Trophoblast cell (in vitro differentiated cells and primary cell): Measurements from ENCODE around the gene BCOR.

Source experiments
- DNase-seq, 2 donors: peaks; one replicate each; pipeline ENCODE4 v3.0.0-alpha.2; 2016
- H2AFZ ChIP-seq: 2 replicates; pipeline ENCODE4 v1.6.1; 2013; ENCODE audit warnings: low read length, moderate library complexity, mild to moderate bottlenecking; ENCODE audit not compliant: insufficient read depth, poor library complexity
- H2AK5ac ChIP-seq: 2 replicates; pipeline ENCODE4 v1.6.1; 2013; ENCODE audit warnings: mild to moderate bottlenecking, low read length
- H2BK120ac ChIP-seq: 2 replicates; pipeline ENCODE4 v1.6.1; 2013; ENCODE audit warnings: low read length, mild to moderate bottlenecking, moderate library complexity; ENCODE audit not compliant: insufficient read depth, poor library complexity
- H2BK12ac ChIP-seq: 2 replicates; pipeline ENCODE4 v1.6.1; 2013; ENCODE audit warnings: mild to moderate bottlenecking, low read length, moderate library complexity
- H2BK5ac ChIP-seq: 2 replicates; pipeline ENCODE4 v1.6.1; 2013; ENCODE audit warnings: low read length, low read depth, moderate library complexity, mild to moderate bottlenecking; ENCODE audit not compliant: poor library complexity
- H3K14ac ChIP-seq: 2 replicates; pipeline ENCODE4 v1.6.1; 2013; ENCODE audit warnings: mild to moderate bottlenecking, low read length
- H3K18ac ChIP-seq: 2 replicates; pipeline ENCODE4 v1.6.1; 2013; ENCODE audit warnings: mild to moderate bottlenecking, low read length
- H3K23ac ChIP-seq: 2 replicates; pipeline ENCODE4 v1.6.1; 2013; ENCODE audit warnings: low read length
- H3K27ac ChIP-seq: 2 replicates; pipeline ENCODE4 v1.5.1; 2013; ENCODE audit warnings: low read depth, mild to moderate bottlenecking, inconsistent platforms, low read length, moderate library complexity
- H3K27me3 ChIP-seq: 2 replicates; pipeline ENCODE4 v1.6.1; 2013; ENCODE audit warnings: inconsistent platforms, mild to moderate bottlenecking, low read length, moderate library complexity; ENCODE audit not compliant: insufficient read depth
- H3K36me3 ChIP-seq, 2 experiments: 1 replicate in 1 of 2; 2 replicates in 1 of 2; pipeline ENCODE4 v1.6.1; 2013; ENCODE audit warnings: low read length in 2 of 2, mild to moderate bottlenecking in 2 of 2, moderate library complexity in 1 of 2; ENCODE audit not compliant: insufficient read depth in 2 of 2, control insufficient read depth in 1 of 2
- H3K4ac ChIP-seq: 2 replicates; pipeline ENCODE4 v1.6.1; 2013; ENCODE audit warnings: low read depth, mild to moderate bottlenecking, low read length, moderate library complexity
- H3K4me1 ChIP-seq, 2 experiments: 1 replicate in 1 of 2; 2 replicates in 1 of 2; pipeline ENCODE4 v1.6.1; 2013; ENCODE audit warnings: low read length in 2 of 2, mild to moderate bottlenecking in 2 of 2, moderate library complexity in 1 of 2; ENCODE audit not compliant: insufficient read depth in 2 of 2, control insufficient read depth in 1 of 2
- H3K4me2 ChIP-seq: 2 replicates; pipeline ENCODE4 v1.6.1; 2013; ENCODE audit warnings: inconsistent platforms, mild to moderate bottlenecking, low read length, moderate library complexity
- H3K4me3 ChIP-seq: 2 replicates; pipeline ENCODE4 v1.5.1; 2013; ENCODE audit warnings: mild to moderate bottlenecking, low read depth, low read length, inconsistent platforms
- H3K79me1 ChIP-seq: one replicate; pipeline ENCODE4 v1.6.1; 2013; ENCODE audit warnings: low read length
- H3K79me2 ChIP-seq: 2 replicates; pipeline ENCODE4 v1.6.1; 2013; ENCODE audit warnings: low read length, mild to moderate bottlenecking; ENCODE audit not compliant: control insufficient read depth, insufficient read depth, poor library complexity
- H3K9ac ChIP-seq: 2 replicates; pipeline ENCODE4 v1.6.1; 2013; ENCODE audit warnings: mild to moderate bottlenecking, low read length
- H3K9me3 ChIP-seq: 2 replicates; pipeline ENCODE4 v1.6.1; 2013; ENCODE audit warnings: low read depth, mild to moderate bottlenecking, control low read depth, inconsistent platforms, low read length; ENCODE audit not compliant: insufficient read depth
- H4K12ac ChIP-seq: 2 replicates; pipeline ENCODE4 v1.6.1; 2013; ENCODE audit warnings: low read depth, mild to moderate bottlenecking, low read length, moderate library complexity
- H4K8ac ChIP-seq: 2 replicates; pipeline ENCODE4 v1.6.1; 2013; ENCODE audit warnings: low read depth, mild to moderate bottlenecking, low read length, moderate library complexity
- H4K91ac ChIP-seq: one replicate; pipeline ENCODE4 v1.6.1; 2013; ENCODE audit warnings: low read depth, mild to moderate bottlenecking, low read length, moderate library complexity
- WGBS: extraction: QIAGEN DNeasy Blood & Tissue Kit; methylation state at CpG from one replicate; pipeline ENCODE4 v1.1.7; 2013; ENCODE audit warnings: missing lambda C conversion rate; ENCODE audit not compliant: insufficient read length, insufficient coverage; ENCODE audit errors: extremely low coverage; 5-methylcytosine and 5-hydroxymethylcytosine counted together

BCOR gene

GRCh38 chrX:40088299-40088625 lies 9.5 kb downstream of the BCOR start:
- H2AFZ ChIP-seq, result no peak overlapping the region
- H4K12ac ChIP-seq, result no peak overlapping the region
- H3K27me3 ChIP-seq, result no peaks in the 10 kb centered on the region
- no peak overlapping the region for H3K27ac ChIP-seq
- H3K9me3 ChIP-seq, result no peaks in the 10 kb centered on the region
- no peak for DNase-seq
- H3K4ac ChIP-seq, result no peak overlapping the region
- H2BK120ac ChIP-seq, result no peak overlapping the region
- no peak overlapping the region for H3K18ac ChIP-seq
- peaks cover 15% of the 10 kb centered on the region for H3K79me1 ChIP-seq
- no peak overlapping the region for H2BK12ac ChIP-seq
- peaks cover 0 to 1% of the 10 kb centered on the region in 2 experiments for H3K36me3 ChIP-seq
- no CpG with 5 or more reads among the region's 5 CpGs for WGBS
- no peak overlapping the region for H2AK5ac ChIP-seq
- H3K23ac ChIP-seq, result no peak overlapping the region
- H3K4me1 ChIP-seq, result peaks cover 39 to 45% of the 10 kb centered on the region in 2 experiments
- H3K4me3 ChIP-seq, result no peak overlapping the region
- H2BK5ac ChIP-seq, result peak overlapping the region; percentile 36
- peak overlapping the region; percentile 18 for H4K91ac ChIP-seq
- H3K14ac ChIP-seq, result no peak overlapping the region
- H3K9ac ChIP-seq, result no peak overlapping the region
- no peak overlapping the region for H3K4me2 ChIP-seq
- H4K8ac ChIP-seq, result no peak overlapping the region
- H3K79me2 ChIP-seq, result peaks cover 3% of the 10 kb centered on the region

GRCh38 chrX:40087425-40088298 lies 10.1 kb downstream of the BCOR start:
- peak overlapping the region; percentile 5 for H2BK12ac ChIP-seq

GRCh38 chrX:40086569-40087335 lies 11.0 kb downstream of the BCOR start:
- peak in 1 of 2 donors; percentile 34 for DNase-seq
- Histone ChIP-seq H2BK120ac (no peak overlapping the region), H2BK12ac (no peak overlapping the region), H4K91ac (no peak overlapping the region), H4K8ac (no peak overlapping the region), H3K79me1 (peaks cover 12% of the 10 kb centered on the region), H3K9ac (no peak overlapping the region), H4K12ac (no peak overlapping the region), H2BK5ac (no peak overlapping the region), H3K14ac (no peak overlapping the region), H3K27ac (no peak overlapping the region), H3K4ac (no peak overlapping the region), H3K36me3 (peaks cover 0 to 1% of the 10 kb centered on the region in 2 experiments), H2AK5ac (no peak overlapping the region), H2AFZ (no peak overlapping the region), H3K4me3 (no peak overlapping the region), H3K9me3 (no peaks in the 10 kb centered on the region), H3K4me1 (peaks cover 40 to 44% of the 10 kb centered on the region in 2 experiments), H3K27me3 (no peaks in the 10 kb centered on the region), H3K79me2 (peaks cover 3% of the 10 kb centered on the region), H3K4me2 (no peak overlapping the region), H3K23ac (no peak overlapping the region), H3K18ac (no peak overlapping the region)
- no CpG with 5 or more reads among the region's 30 CpGs for WGBS

More at GRCh38 chrX:40087425-40088298, 10.1 kb downstream of the BCOR start:
- Histone ChIP-seq H2AK5ac (no peak overlapping the region), H3K79me2 (peaks cover 3% of the 10 kb centered on the region), H2BK5ac (peak overlapping the region; percentile 36), H3K79me1 (peaks cover 15% of the 10 kb centered on the region), H3K4me1 (peaks cover 41 to 50% of the 10 kb centered on the region in 2 experiments), H3K27me3 (no peaks in the 10 kb centered on the region), H2AFZ (no peak overlapping the region), H3K9ac (no peak overlapping the region), H2BK120ac (no peak overlapping the region), H3K9me3 (no peaks in the 10 kb centered on the region), H3K23ac (no peak overlapping the region), H3K4ac (no peak overlapping the region), H3K4me2 (no peak overlapping the region), H4K91ac (peak overlapping the region; percentile 18), H3K36me3 (peaks cover 0 to 1% of the 10 kb centered on the region in 2 experiments), H3K4me3 (no peak overlapping the region), H3K27ac (no peak overlapping the region), H4K8ac (no peak overlapping the region), H4K12ac (no peak overlapping the region), H3K18ac (no peak overlapping the region), H3K14ac (no peak overlapping the region)
- WGBS, result no CpG with 5 or more reads among the region's 13 CpGs
- DNase-seq, result peak in 1 of 2 donors; percentile 64

GRCh38 chrX:40085714-40086113 lies 12.0 kb downstream of the BCOR start:
- H3K9ac ChIP-seq, result no peak overlapping the region
- H2BK5ac ChIP-seq, result no peak overlapping the region
- no CpG with 5 or more reads among the region's 6 CpGs for WGBS
- H2BK120ac ChIP-seq, result no peak overlapping the region
- H3K4ac ChIP-seq, result no peak overlapping the region
- no peak for DNase-seq
- H3K9me3 ChIP-seq, result no peaks in the 10 kb centered on the region
- no peak overlapping the region for H2BK12ac ChIP-seq
- H4K91ac ChIP-seq, result no peak overlapping the region
- H3K27ac ChIP-seq, result no peak overlapping the region
- no peak overlapping the region for H2AK5ac ChIP-seq
- H3K14ac ChIP-seq, result no peak overlapping the region
- H3K79me1 ChIP-seq, result peaks cover 10% of the 10 kb centered on the region
- peak overlapping the region; percentile 71 for H3K18ac ChIP-seq
- no peak overlapping the region for H3K4me3 ChIP-seq
- H2AFZ ChIP-seq, result no peak overlapping the region
- no peak overlapping the region for H4K8ac ChIP-seq
- no peaks in the 10 kb centered on the region for H3K27me3 ChIP-seq
- H3K23ac ChIP-seq, result no peak overlapping the region
- H3K79me2 ChIP-seq, result peaks cover 3% of the 10 kb centered on the region
- no peak overlapping the region for H4K12ac ChIP-seq
- H3K4me2 ChIP-seq, result no peak overlapping the region
- H3K4me1 ChIP-seq, result peaks cover 34 to 40% of the 10 kb centered on the region in 2 experiments
- peaks cover 0 to 1% of the 10 kb centered on the region in 2 experiments for H3K36me3 ChIP-seq
